ENCODE results near the gene C16orf54. TPM values are rescaled to one million over a fixed set of nuclear protein-coding genes. Genes with fewer than 3 reads are reported as not detected.

The C16orf54 gene
- total and polyA plus RNA-seq, 9 of the 15 experiments (the other 6 are each of a cell fraction or from before 2014, with no cell fraction given): 0.09 TPM; not detected in 8

DNA sequence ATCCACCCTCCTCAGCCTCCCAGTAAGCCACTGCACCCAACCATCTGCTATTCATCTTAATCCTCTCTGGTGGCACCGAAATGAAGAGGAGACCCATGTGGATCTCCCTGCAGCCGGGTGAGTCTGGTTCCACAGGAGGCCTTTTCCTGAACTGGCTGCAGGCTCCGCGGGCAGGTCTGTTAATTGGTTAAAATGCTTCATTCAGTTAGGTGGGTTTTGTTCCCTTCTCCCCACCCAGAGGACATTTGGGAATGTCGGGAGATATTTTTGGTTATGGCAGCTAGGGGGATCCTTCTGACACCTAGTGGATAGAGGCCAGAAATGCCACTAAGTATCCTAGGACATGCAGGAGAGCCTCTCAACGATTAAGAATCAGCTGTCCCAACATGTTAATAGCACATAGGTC is 16.7 kb downstream of the C16orf54 start (continued):
- TF ChIP-seq, protein P1, sequence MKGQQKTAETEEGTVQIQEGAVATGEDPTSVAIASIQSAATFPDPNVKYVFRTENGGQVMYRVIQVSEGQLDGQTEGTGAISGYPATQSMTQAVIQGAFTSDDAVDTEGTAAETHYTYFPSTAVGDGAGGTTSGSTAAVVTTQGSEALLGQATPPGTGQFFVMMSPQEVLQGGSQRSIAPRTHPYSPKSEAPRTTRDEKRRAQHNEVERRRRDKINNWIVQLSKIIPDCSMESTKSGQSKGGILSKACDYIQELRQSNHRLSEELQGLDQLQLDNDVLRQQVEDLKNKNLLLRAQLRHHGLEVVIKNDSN (CRISPR knock-in tag; IDR thresholded peaks at IDR 0.05): no peak
- TF ChIP-seq POLR2AphosphoS5 (IDR thresholded peaks at IDR 0.05; ENCODE audit: control insufficient read depth, insufficient read depth, low read depth, low read length): no peak
- no peak for TF ChIP-seq PURB (CRISPR knock-in tag; IDR thresholded peaks at IDR 0.05; ENCODE audit: low read depth)
- TF ChIP-seq EWSR1 (IDR thresholded peaks at IDR 0.05; ENCODE audit: borderline replicate concordance, low read depth, partially characterized antibody): no peak
- TF ChIP-seq, protein P2, sequence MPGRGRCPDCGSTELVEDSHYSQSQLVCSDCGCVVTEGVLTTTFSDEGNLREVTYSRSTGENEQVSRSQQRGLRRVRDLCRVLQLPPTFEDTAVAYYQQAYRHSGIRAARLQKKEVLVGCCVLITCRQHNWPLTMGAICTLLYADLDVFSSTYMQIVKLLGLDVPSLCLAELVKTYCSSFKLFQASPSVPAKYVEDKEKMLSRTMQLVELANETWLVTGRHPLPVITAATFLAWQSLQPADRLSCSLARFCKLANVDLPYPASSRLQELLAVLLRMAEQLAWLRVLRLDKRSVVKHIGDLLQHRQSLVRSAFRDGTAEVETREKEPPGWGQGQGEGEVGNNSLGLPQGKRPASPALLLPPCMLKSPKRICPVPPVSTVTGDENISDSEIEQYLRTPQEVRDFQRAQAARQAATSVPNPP (IDR thresholded peaks at IDR 0.05; ENCODE audit: borderline replicate concordance, insufficient read depth, insufficient read length): no peak
- peak; percentile 40; the same call in 1 of the 2 replicates for TF ChIP-seq TFAP4 (CRISPR knock-in tag; IDR thresholded peaks at IDR 0.05; ENCODE audit: borderline replicate concordance)
- no peak for TF ChIP-seq TGIF2 (CRISPR knock-in tag; IDR thresholded peaks at IDR 0.05)
- TF ChIP-seq ZFP36 (IDR thresholded peaks at IDR 0.05; ENCODE audit: low read depth, low read length, partially characterized antibody): no peak
- TF ChIP-seq IRF2 (CRISPR knock-in tag; IDR thresholded peaks at IDR 0.05): no peak
- no peak for TF ChIP-seq BMI1 (IDR thresholded peaks at IDR 0.05; ENCODE audit: low read length)
- TF ChIP-seq MEF2D (tag; conservative IDR thresholded peaks at IDR 0.05; ENCODE audit: low read depth): no peak
- peak; percentile 55; the same call in 1 of the 2 replicates for TF ChIP-seq LCOR (CRISPR knock-in tag; IDR thresholded peaks at IDR 0.05)
- TF ChIP-seq STAT5B (CRISPR knock-in tag; IDR thresholded peaks at IDR 0.05): no peak
- TF ChIP-seq, protein P3, sequence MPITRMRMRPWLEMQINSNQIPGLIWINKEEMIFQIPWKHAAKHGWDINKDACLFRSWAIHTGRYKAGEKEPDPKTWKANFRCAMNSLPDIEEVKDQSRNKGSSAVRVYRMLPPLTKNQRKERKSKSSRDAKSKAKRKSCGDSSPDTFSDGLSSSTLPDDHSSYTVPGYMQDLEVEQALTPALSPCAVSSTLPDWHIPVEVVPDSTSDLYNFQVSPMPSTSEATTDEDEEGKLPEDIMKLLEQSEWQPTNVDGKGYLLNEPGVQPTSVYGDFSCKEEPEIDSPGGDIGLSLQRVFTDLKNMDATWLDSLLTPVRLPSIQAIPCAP (CRISPR knock-in tag; IDR thresholded peaks at IDR 0.05; ENCODE audit: borderline replicate concordance): no peak
- no peak for TF ChIP-seq PML (IDR thresholded peaks at IDR 0.05; ENCODE audit: low read length)
- peak; percentile 68; the same call in 1 of the 2 replicates for TF ChIP-seq REST (IDR thresholded peaks at IDR 0.05; ENCODE audit: borderline replicate concordance)
- no peak for TF ChIP-seq REST (CRISPR knock-in tag; IDR thresholded peaks at IDR 0.05; ENCODE audit: low read depth)
